Choroid plexus epithelial cell (primary cell): ENCODE results near the gene ADISSP.
"Not testable (repeated sequence)": the region's sequence is repeated elsewhere in the genome, so short reads cannot be mapped to it uniquely, and the experiment has no call there.

Experiments used
- DNase-seq: peaks from one replicate; pipeline ENCODE4 v3.0.0-alpha.2; 2010; ENCODE audit warnings: low read depth
- H3K4me3 ChIP-seq: 2 replicates; pipeline ENCODE4 v1.5.1; 2011; ENCODE audit warnings: low read depth, mild to moderate bottlenecking, control low read depth, low read length, moderate library complexity
- CTCF ChIP-seq: conservative IDR thresholded peaks from 2 replicates; pipeline ENCODE4 v1.5.1; 2011; ENCODE audit warnings: low read depth, mild to moderate bottlenecking, control low read depth, inconsistent platforms, low read length, moderate library complexity

Gene ADISSP

GRCh38 chr20:3797592-3798372 is 30.2 kb upstream of the ADISSP start:
- no peak for TF ChIP-seq CTCF
- H3K4me3 ChIP-seq = peak overlapping the region; percentile 80
- DNase-seq = peak; percentile 66

GRCh38 chr20:3797226-3797545 is 29.6 kb upstream of the ADISSP start:
- peak overlapping the region; percentile 80 for H3K4me3 ChIP-seq
- DNase-seq = no peak
- no peak for TF ChIP-seq CTCF

- DNase-seq = no peak
- TF ChIP-seq CTCF = no peak
- peak overlapping the region; percentile 80 for H3K4me3 ChIP-seq
Measured at GRCh38 chr20:3796477-3797225, 29.1 kb upstream of the ADISSP start.

GRCh38 chr20:3795511-3796468 is 28.2 kb upstream of the ADISSP start, which contains the start of gene CDC25B:
Gene CDC25B (plus strand): TSS chr20:3796310. CDS start chr20:3796532, 222 bp downstream.
- peak; percentile 53 for TF ChIP-seq CTCF
- DNase-seq = peak; percentile 90
- H3K4me3 ChIP-seq = peak within 1 kb of the TSS; percentile 80

- no peak for DNase-seq
- no peak for TF ChIP-seq CTCF
- peak overlapping the region; percentile 80 for H3K4me3 ChIP-seq
Measured at GRCh38 chr20:3794701-3795420, 27.3 kb upstream of the ADISSP start.

- H3K4me3 ChIP-seq, DNase-seq: not testable (repeated sequence)
Measured at GRCh38 chr20:3794168-3794567, 26.6 kb upstream of the ADISSP start.

GRCh38 chr20:3789201-3789600 is 21.6 kb upstream of the ADISSP start:
- not testable (repeated sequence) for H3K4me3 ChIP-seq, DNase-seq
